ENCODE results near the gene SH3RF1. TPM values are rescaled to one million over a fixed set of nuclear protein-coding genes. Genes with fewer than 3 reads are reported as not detected.

Gene SH3RF1
- total RNA-seq, 4 donors from 2014 or later, result 5.9 to 41.2 (median 15.0) TPM

DNA sequence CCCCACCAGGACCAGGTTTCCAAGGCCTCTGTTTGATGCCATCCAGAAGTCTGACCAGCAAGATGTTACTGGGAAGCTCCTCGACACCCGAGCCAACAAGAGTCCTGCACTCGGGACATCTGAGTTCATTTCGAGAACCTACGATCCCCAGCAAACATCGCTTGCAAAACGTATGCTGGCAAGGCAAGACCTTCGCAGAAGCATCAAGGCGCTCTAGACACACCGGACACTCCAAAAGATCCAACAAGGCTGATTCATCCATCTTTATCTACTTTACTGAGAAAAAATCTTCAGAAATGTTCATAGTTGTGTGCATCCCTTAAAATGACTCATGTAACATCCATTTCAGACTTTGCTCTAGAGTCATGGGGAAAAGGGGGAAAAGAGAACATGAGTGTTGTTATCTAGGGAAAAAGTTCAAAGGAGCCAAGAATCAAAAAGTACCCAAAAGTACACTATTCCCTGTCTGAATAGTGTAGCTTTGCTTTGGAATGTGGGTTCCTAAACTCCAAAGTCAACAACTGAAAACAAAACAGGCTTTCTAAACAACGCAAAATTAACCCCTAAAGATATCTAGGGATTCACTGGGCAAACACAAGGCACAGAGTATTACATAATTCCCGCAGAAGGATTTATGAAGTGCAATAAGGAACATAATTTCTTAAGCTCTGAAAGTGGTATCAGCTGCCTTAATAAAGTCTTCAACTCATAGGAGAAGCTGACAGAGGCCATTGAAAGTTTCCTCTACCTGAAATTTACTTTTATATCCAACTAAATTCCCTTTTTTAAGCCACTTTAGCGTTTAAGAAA, 1.6 kb downstream of the SH3RF1 start:
- Histone ChIP-seq H3K9me3 (no peaks in the 10 kb centered on the region), H3K4me1 (peaks cover 0 to 6% of the 10 kb centered on the region in 2 donors), H3K36me3 (no peaks in the 10 kb centered on the region), H3K4me3 (peak overlapping the region; percentile 66 to 71), H3K27me3 (no peaks in the 10 kb centered on the region), H3K27ac (peak overlapping the region; percentile 87 to 92)
- no peak for DNase-seq
- TF ChIP-seq, protein P1, sequence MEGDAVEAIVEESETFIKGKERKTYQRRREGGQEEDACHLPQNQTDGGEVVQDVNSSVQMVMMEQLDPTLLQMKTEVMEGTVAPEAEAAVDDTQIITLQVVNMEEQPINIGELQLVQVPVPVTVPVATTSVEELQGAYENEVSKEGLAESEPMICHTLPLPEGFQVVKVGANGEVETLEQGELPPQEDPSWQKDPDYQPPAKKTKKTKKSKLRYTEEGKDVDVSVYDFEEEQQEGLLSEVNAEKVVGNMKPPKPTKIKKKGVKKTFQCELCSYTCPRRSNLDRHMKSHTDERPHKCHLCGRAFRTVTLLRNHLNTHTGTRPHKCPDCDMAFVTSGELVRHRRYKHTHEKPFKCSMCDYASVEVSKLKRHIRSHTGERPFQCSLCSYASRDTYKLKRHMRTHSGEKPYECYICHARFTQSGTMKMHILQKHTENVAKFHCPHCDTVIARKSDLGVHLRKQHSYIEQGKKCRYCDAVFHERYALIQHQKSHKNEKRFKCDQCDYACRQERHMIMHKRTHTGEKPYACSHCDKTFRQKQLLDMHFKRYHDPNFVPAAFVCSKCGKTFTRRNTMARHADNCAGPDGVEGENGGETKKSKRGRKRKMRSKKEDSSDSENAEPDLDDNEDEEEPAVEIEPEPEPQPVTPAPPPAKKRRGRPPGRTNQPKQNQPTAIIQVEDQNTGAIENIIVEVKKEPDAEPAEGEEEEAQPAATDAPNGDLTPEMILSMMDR (IDR thresholded peaks at IDR 0.05), result no peak
- no peak for TF ChIP-seq POLR2A (IDR thresholded peaks at IDR 0.05)
- intact Hi-C loops (cut with DNase I; ENCODE audit: low total_unique reads), result no loop called here

DNA sequence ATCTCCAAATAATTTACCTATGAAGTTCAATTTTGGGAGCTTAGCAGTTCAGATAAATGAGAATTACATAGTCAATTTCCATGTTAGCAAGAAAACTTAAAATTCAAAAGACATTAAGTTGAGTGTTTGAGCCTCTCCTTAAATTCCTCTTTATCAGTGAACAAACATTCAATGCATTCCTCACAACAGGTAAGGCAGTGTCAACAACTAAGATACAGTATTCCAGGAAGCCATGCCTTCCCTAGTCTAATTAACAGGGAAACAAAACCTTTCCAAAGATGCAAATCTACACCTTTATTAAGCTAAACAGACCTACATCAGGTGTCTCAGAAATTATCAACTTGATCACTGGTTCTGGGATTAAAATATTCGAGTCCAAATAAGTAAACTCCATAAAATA, 3.7 kb downstream of the SH3RF1 start:
- peaks cover 0 to 6% of the 10 kb centered on the region in 2 donors for H3K4me1 ChIP-seq
- DNase-seq, result no peak
- intact Hi-C loops (cut with DNase I; ENCODE audit: low total_unique reads), result no loop called here
- no peaks in the 10 kb centered on the region for H3K9me3 ChIP-seq
- H3K4me3 ChIP-seq, result no peak overlapping the region
- H3K27me3 ChIP-seq, result no peaks in the 10 kb centered on the region
- TF ChIP-seq, protein P1 (IDR thresholded peaks at IDR 0.05), result no peak
- TF ChIP-seq POLR2A (IDR thresholded peaks at IDR 0.05), result no peak
- H3K36me3 ChIP-seq, result no peaks in the 10 kb centered on the region
- no peak overlapping the region for H3K27ac ChIP-seq

DNA sequence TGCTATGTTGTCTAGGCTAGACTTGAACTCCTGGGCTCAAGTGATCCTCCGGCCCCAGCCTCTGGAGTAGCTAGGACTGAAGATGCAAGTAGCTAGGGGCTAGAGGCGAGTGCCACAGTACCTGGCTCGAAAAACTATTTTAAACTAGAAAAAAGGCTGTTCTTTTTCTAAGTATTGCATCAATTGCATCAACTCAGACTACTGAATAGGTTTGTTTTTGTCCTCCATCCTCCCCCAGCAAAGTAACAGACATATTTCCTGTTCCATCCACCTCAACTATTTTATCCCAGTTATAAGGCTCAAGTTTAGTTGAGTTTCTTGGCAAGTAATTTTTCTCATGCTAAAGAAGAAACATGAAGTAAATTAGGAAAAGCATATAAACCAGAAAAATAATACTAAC, 4.1 kb downstream of the SH3RF1 start:
- no peak for TF ChIP-seq POLR2A (IDR thresholded peaks at IDR 0.05)
- TF ChIP-seq, protein P1 (IDR thresholded peaks at IDR 0.05), result no peak
- no peak overlapping the region for H3K4me3 ChIP-seq
- H3K27me3 ChIP-seq, result no peaks in the 10 kb centered on the region
- H3K36me3 ChIP-seq, result no peaks in the 10 kb centered on the region
- intact Hi-C loops (cut with DNase I; ENCODE audit: low total_unique reads), result no loop called here
- no peaks in the 10 kb centered on the region for H3K9me3 ChIP-seq
- no peak overlapping the region for H3K27ac ChIP-seq
- peaks cover 0 to 6% of the 10 kb centered on the region in 2 donors for H3K4me1 ChIP-seq
- DNase-seq, result no peak

DNA sequence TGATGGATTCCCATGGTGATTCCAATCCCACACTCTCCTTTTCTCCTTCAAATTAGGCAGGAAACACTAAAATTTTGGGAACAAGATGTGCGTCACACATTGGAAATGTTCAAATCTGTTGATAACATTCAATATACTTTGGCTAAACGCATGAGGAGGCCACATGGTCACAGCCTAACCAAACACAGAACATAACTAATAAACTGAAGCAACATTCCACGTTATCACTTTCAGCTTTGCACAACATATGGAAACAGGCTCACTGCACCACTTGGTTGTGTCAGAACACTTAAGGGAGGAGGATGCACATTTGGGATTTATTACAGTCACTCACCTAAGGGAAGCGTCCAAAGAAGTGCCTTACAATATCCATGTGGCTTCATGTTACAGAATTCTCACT, 4.7 kb downstream of the SH3RF1 start:
- DNase-seq, result no peak
- Histone ChIP-seq H3K27ac (no peak overlapping the region), H3K9me3 (no peaks in the 10 kb centered on the region), H3K27me3 (no peaks in the 10 kb centered on the region), H3K4me1 (peaks cover 0 to 6% of the 10 kb centered on the region in 2 donors), H3K4me3 (no peak overlapping the region), H3K36me3 (no peaks in the 10 kb centered on the region)
- TF ChIP-seq, protein P1 (IDR thresholded peaks at IDR 0.05), result no peak
- no peak for TF ChIP-seq POLR2A (IDR thresholded peaks at IDR 0.05)
- intact Hi-C loops (cut with DNase I; ENCODE audit: low total_unique reads), result no loop called here

DNA sequence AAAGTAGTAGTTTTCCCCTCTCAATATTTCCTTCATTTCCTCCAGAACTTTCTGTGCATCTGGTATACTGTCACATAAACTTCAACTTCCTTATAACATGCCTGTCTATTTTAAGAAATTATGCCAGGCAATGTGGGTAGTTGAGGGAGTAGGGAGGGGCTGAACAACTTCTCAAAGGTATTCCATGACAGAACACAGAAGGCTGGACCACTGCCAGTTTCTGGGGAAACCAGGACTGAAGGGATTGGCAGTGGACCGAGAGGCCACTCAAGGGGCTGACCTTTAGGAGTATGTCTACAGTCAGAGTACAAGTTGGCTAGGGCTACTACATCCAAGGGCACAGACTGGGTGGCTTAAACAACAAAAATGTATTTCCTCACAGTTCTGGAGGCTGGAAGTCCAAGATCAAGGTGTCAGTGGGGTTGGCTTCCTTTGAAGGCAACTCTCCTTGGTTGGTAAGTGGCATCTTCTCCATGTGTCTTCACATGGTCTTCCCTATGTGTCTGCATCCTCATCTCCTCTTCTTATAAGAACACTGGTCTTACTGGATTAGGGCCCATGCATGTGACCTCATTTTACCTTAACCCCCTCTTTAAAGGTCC, 6.9 kb downstream of the SH3RF1 start:
- intact Hi-C loops (cut with DNase I; ENCODE audit: low total_unique reads), result no loop called here
- Histone ChIP-seq H3K36me3 (no peaks in the 10 kb centered on the region), H3K4me1 (peaks cover 0 to 6% of the 10 kb centered on the region in 2 donors), H3K27ac (no peak overlapping the region), H3K9me3 (no peaks in the 10 kb centered on the region), H3K4me3 (no peak overlapping the region), H3K27me3 (no peaks in the 10 kb centered on the region)
- DNase-seq, result no peak
- no peak for TF ChIP-seq POLR2A (IDR thresholded peaks at IDR 0.05)
- TF ChIP-seq, protein P1 (IDR thresholded peaks at IDR 0.05), result no peak

Data from uterus (tissue), 4 donors.